ENCODE results near the gene WEE1.
"Not testable (repeated sequence)": the region's sequence is repeated elsewhere in the genome, so short reads cannot be mapped to it uniquely, and the experiment has no call there.

Gene WEE1

DNA sequence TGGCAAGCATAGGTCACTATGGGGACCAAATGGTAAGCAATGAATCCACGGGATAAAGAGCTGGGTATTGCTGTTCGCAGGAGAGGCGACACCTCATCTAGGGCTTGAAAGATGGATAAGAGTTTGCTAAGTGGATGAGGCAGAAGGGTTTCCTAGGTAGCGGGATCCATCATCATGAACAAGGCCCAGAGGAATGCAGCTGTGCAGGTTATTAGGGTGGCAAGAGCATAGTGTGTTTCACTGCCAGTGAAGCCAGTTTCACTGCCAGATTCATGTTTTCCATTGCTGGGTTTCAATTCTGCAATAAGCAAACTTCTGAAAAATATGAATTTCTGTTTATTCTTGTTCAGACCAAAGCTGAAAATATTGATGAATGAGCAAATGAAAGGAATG, 27.2 kb downstream of the WEE1 start:
- peak; percentile 31 to 57 for ATAC-seq

DNA sequence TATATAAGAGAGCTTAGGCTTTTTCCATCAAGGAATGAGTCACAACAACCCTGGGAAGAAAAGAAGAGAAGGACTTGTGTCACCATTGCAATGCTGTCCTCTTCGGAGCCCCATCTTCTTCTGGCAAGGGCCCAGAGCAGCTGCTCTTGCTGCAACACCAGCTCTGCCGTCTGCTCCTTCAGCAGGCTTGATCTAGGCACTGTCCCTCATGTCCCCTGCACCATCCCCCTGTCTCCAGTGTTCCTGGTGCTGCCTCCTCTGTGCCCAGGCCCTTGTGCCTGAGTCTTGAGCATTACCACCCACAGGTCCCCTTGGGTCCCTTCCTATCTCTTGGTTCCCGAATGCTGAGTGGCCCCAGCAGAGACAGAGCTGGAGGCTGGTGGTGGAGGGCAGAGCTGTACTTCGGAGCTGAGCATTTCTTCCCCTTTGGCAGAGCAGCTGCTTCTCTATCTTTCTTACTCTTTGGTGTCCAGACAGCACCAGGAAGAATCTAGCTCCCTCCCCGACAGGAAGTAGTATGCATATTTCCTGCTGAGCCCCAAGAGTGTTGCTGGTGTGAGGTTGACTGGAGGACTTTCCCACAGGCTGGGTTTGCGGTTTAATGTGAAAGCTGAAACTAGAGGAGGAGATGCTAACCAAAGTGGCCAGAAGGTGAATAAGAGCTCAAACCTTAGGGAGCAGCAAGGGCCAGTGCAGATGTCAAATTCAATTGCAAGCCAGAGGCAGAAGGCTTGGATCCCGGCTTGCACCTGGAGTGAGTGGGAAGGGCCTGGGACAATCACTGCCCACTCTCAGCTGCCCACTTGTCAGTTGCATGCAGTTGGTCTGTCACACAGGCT, 27.8 kb downstream of the WEE1 start:
- peak; percentile 80 to 85 for ATAC-seq

DNA sequence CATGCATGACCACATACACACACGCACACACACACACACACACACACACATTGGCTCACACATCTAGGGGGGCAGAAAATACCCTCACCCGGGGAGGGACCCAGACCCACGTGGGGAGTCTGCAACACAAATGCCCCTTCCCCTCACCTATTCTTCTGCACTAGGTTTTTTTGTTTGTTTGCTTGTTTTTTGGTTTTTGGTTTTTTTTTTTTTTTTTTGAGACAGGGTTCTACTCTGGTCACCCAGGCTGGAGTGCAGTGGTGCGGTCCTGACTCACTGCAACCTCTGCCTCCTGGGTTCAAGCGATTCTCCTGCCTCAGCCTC, 28.4 kb downstream of the WEE1 start:
- no peak for ATAC-seq

DNA sequence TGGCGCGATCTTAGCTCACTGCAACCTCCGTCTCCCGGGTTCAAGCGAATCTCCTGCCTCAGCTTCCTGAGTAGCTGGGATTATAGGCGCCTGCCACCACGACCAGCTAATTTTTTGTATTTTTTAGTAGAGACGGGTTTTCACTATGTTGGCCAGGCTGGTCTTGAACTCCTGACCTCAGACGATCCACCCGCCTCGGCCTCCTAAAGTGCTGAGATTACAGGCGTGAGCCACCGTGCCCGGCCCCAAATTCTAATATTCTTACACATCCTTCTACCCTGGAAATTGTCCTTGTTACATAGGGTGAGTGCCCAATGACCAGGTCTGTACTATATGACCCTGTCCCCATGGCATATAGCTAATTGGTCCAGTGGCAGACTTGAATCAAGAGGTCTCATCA, 29.7 kb downstream of the WEE1 start:
- not testable (repeated sequence) for ATAC-seq

DNA sequence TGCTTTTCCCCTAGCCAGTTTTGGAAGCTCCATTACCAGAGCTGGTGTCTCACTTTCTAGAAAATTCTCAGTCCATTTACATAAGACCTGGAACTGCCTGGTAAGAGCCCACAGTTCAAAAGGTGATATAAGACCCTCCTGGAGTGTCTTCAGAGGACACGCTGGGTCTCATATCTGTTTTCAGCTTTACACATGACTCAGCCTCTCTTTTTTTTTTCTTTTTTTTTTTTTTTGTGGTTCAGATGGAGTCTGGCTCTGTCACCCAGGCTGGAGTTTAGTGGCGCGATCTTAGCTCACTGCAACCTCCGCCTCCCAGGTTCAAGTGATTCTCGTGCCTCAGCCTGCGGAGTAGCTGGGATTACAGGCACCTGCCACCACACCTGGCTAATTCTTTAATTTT, 30.7 kb downstream of the WEE1 start:
- ATAC-seq: no peak

DNA sequence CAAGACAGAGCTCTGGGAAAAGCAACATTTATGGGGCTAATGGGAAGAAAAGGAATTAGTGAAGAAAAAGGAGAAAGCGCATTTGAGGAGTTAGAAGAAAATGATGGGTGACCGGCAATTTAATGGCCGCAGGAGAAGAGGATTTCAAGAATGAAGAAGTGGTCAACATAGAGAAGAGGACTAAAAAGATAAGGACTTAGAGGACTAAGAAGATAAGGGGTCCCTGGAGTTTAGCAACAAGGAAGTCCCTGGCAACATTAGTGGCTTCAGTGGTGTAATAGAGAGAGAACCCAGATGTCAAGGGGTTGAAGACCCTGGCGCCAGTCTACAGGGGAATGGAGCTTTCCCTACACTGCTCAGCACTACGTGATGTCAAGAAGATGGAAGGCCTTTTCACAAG, 32.3 kb downstream of the WEE1 start:
- ATAC-seq: no peak

DNA sequence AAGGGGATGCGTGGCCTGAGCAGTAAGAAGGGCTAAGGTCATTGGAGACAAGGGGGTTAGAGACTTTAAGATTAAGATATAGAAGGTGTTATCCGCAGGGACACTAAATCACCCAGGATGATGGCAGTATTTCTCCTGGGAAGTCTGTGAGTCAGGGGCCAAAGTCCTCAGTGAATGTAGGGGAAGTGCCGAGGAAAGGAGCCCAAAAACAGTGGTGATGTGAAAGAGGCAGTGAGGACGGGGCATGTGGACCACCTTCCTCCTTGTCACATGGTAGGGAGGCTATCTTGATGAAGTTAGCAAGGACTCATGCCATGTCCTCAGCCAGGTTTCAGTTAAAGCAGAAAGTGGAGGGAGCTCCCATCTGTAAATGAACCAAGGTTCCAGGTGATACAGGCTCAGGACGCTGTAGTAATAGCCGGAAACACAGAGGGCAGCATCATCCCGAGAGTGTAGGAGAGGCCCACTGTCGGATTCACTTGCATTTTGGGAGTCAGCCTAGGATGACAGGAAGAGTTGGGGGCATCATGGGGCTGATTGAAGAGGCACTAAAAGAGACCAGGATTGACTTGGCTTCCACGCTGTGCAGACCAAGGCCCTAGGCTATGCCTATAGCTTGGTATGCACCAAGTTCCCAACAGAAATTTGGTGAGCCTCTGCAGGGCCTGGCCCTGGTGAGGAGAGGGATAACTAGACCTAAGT, 33.5 kb downstream of the WEE1 start:
- no peak for ATAC-seq

DNA sequence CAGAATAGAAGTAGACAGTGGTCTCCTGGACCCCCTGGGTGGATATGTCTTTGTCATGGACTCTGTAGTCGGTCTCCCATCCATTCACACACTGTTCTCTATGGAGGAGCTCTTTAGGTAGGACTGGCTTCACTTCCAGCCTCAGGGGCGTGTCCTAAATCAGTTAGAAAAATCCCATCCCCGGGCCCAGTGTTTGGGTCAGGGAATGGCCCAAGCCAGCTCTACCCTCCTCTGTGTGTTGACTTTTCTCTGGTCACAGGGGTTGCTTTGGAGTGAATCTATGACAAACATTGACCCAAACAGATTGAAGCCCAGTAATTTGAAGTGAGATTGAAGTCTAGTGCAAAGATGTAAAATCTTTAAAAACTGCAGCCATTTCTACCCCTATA, 34.0 kb downstream of the WEE1 start:
- ATAC-seq: no peak

DNA sequence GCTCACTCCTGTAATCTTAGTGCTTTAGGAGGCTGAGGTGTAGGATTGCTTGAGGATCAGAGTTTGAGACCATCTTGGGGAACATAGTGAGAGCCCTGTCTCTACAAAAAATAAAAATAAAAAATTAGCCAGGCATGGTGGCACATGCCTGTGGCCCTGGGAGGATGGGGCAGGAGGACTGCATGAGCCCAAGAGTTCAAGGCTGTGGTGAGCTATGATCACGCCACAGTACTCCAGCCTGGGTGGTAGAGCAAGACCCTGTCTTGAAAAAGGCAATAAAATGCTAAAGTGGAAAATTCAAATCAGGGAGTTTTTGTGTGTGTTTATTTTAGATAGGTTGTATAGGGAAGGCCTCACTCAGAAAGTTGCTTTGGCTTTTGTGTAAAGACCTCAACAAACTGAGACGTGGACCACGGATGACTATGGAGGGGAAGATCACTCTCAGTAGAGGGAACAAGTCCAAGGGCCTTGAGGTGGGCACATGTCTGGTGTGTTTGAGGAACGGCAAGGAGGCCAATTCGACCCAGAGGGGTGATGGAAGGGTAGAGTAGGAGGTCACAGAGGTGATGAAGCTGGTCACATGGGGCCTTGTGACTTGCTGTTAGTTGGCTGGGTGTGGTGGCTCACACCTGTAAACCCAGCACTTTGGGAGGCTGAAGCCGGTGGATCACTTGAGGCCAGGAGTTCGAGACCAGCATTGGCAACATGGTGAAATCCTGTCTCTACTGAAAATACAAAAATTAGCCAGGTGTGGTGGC, 35.7 kb downstream of the WEE1 start:
- no peak for ATAC-seq

DNA sequence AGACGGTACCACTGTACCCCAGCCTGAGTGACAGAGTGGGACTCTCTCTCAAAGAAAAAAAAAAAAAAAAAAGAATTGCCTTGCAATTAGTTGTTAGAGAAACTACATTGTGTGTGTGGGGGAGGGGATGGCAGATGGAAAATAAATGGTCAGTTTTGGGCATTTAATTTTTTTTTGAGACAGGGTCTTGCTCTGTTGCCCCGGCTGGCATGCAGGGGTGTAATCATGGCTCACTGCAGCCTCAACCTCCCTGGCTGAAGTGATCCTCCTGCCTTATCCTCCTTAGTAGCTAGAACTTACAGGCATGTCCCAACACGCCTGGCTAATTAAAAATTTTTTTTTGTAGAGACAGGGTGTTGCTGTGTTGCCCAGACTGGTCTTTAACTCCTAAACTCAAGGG, 36.4 kb downstream of the WEE1 start:
- no peak for ATAC-seq

DNA sequence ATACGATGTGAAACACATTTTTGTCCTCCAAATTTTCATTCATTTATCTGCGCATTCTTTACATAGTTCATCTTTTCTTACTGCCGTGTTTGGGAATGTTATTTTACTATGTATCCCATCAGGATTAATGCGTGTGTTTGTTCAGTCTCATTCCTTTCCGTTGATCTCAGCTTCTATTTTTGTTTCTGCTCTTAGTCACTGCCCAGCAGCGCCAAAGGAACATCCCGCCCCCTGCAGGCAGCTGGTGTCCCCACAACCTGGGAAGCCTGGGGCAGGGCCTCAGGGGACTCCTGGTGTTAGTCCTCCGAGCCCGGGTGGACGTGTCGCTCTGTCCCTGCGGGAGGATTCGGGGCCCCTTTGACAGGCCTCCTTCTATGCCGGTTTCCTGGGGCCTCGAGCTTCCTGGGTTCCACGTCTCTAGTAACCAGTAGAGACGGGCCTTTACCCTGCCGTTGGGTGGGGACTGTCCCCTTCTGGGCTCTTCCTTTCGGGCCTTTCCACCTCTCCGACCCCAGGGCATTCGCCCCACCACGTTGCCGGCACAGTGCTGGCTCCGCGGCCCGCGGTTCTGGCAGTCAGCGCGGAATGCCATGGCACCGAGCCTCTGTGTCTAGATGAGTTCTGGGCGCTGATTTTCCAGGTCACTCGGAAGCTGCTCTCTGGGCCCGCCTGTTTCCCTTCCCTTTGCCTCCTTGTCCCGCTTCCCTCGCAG, 39.8 kb downstream of the WEE1 start:
- peak; percentile 54 to 60 for ATAC-seq

DNA sequence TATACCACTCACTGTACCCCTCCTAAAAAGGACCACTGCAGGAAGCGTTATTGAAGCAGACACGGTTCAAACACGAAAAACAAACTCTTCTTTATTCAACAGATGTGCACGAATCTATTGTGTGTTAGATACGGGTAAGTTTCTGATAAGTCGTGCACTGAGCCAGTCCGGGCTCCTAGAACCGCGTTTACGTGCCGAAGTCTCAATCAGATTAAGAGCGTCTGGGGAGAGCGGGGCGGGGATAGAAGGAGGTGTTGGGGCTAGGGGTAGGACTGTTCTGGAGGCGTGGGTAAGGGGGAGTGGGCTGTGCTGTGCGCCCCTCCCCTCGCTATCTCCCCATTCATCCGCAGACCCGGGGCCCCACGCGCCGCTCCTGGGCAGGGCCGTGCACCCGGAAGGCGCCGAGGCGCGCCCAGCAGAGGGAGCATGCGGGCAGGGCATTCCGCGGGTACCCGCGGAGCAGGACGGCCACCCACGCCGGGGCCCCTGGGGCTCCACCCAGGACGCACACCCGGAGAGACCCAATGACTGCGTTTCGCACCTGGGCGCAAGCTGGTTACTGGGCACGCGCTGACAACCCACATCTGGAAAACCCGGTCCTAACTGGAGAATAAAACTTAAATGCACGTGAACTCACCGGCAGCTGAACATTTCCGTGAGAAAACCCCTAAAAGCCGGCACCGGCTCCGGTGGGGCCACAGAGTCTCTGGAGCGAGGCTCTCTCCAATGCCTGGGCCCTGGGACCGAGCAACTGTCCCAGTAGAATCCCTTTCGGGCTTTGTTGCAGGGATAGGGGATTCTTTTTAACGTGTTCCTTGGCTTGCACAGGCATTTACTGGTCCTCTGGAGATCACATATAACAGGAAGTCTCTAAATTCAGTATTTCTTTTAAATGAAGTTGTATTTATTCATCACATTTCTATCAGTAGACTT, 40.6 kb downstream of the WEE1 start:
- peak; percentile 86 for ATAC-seq

DNA sequence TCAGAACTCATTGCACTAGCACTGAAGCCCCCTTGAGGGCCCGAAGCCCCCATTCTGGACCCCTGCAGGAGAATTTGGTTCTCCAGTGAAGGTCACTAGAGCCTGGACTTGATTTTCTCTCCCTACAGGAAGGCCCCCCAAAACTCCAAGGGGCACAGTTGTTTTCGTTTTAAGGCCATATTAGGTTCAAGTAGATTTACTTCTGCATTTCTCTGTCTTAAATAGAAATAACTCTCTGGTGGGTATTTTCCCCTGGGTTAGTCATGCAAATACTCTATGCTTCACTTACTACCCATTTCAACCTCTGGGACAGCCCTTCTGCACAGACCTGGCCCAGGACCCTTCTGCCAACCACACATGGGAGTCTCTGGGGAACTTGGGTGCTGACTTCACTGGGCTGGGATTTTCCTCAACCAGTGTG, 41.6 kb downstream of the WEE1 start:
- ATAC-seq: peak in 1 of 2 donors; percentile 14

DNA sequence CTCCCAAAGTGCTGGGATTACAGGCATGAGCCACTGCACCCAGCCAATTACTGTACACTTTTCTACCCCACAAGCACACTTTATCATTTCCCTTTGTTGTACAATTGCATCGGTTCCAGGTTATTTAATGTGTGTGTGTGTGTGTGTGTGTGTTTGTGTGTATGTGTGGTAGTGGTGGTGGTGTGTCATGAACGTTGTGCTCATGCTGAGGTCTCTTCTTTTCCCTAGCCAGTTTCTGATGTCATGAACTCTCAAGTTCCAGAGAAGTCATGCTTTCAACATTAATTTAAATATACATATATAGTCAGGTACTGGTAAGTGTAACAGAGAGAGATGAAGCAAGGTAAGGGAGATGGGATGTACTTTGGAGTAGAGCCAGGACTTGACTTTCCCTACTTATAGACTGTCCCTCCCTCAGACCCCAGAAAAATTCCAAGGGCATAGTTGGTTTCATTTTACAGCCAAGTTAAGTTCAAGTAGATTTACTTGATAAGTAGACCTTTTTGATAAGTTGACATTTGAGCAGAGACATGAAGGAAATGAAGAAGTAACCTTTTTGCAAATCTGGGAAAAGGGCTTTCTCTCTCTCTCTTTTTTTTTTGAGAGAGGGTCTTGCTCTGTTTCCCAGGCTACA, 42.7 kb downstream of the WEE1 start:
- ATAC-seq: no peak

DNA sequence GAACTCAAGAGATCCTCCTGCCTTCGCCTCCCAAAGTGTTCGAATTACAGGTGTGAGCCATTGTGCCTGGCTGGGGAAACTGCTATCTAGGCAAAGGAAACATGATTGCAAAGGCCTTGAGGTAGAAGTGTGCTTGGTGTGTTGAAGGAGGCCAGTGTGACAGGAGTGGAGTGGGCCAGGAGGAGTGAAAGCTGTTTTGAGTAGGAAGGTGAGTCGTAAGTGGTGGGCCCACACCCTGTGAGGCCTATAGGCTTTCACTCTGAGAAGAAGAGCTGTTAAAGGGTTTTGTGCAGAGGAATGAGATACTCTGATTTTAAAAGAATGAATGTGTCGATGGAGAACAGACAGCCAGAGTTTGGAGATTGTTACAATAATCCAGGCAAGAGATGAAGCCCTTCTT, 43.4 kb downstream of the WEE1 start:
- no peak for ATAC-seq

DNA sequence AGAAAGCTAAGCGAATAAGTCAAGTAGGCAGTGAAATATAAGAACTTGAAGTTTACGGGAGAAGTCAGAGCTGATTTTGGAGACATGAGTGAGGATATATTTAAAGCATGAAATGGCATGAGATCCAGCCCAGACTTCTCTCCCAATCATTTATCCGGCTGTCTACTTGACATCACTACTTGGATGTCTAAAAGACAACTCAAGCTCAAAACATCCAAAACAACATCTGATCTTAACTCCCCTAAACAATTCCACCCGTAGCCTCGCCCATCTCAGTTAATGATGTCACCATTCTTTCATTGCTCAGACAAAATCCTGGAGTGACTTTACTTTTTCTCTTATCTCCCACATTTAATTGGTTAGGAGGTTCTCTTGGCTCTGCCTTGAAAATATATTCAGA, 44.5 kb downstream of the WEE1 start:
- ATAC-seq: no peak

DNA sequence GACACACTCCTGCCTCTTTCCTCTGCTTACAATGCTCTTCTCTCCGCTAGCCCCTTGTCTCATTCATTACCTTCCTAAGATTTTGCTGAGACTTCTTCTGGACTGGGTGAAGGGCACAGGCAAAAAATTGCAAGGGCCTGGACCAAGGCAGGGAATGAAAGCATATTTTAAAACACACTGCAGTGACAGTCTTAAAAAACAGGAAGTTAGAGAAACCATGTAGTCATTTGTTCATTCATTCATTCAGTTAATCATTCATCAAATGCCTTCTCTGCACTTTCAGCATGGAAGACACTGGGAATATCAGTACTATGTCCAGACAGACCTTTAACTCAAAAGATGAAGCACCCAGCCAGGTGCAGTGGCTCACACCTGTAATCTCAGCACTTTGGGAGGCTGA, 45.5 kb downstream of the WEE1 start:
- no peak for ATAC-seq

DNA sequence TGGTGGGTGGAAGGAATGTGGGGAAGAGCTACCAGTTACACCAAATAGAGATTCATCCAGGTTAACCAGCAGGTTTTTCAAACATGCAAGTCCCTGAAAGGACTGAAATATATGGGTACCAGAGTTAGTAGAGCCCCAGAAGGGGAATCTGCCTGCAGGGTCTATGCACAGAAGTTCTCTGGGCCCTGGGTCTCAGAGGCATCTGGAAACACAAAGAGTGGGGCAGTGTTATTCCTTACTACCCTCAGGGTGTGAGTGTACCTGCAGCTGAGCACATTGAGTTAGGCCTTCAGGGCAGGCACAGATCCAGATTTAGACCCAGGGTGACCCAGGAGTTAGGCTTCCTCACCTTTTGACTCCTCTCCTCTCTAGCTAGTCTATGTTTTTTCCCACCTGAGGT, 46.5 kb downstream of the WEE1 start:
- no peak for ATAC-seq

DNA sequence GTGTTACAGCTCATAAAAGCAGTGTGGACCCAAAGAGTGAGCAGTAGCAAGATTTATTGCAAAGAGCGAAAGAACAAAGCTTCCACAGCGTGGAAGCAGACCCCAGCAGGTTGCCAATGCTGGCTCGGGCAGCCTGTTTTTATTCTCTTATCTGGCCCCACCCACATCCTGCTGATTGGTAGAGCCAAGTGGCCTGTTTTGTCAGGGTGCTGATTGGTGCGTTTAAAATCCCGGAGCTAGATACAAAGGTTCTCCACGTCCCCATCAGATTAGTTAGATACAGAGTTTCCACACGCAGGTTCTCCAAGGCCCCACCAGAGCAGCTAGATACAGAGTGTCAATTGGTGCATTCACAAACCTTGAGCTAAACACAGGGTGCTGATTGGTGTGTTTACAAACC, 48.9 kb downstream of the WEE1 start:
- not testable (repeated sequence) for ATAC-seq

DNA sequence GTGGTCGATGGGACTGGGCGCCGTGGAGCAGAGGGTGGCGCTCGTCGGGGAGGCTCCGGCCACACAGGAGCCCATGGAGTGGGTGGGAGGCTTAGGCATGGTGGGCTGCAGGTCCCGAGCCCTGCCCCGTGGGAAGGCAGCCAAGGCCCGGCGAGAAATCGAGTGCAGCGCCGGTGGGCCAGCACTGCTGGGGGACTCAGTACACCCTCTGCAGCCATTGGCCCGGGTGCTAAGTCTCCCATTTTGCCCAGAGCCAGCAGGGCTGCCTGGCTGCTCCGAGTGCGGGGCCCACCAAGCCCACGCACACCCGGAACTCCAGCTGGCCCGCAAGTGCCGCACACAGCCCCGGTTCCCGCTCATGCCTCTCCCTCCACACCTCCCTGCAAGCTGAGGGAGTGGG, 49.6 kb downstream of the WEE1 start:
- not testable (repeated sequence) for ATAC-seq

DNA sequence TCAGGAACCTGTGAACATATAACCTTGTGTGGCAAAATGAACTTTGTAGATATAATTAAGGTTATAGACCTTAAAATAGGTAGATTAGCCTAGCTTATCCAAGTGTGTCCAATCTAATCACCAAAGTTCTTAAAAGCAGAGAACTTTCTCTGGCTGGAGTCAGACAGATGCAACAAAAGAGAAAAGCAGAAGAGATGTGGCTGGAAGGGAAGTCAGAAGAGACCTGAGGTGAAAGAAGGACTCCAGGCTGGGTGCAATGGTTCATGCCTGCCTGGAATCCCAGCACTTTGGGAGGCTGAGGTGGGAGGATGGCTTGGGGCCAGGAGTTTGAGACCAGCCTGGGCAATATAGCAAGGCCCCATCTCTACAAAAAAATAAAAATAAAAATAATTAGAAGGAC, 51.0 kb downstream of the WEE1 start:
- no peak for ATAC-seq

DNA sequence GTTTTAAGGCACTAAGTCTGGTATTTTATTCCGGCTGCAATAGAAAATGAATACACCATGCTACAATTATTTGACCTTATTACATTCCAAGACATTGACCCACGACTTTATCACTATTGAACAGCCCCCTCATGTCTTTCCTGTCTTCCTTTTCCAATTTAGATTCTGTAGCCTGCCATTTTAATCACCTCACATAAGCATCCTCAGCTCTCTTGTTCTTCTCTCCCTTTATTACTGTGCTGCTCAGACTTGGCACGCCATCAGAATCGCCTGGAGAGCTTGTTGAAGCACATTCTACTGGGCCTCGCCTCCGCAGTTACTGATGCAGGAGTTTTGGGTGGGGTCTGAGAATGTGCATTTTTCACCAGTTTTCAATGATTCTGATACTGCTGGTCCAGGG, 51.7 kb downstream of the WEE1 start:
- ATAC-seq: no peak
